Brain pericyte (primary cell): ENCODE data around the gene CDC6.

Experiments
- DNase-seq: peaks from one replicate; pipeline ENCODE4 v3.0.0-alpha.2; 2012; ENCODE audit warnings: low read depth, low spot score

The CDC6 gene

GRCh38 chr17:40322358-40323315 is 35.0 kb downstream of the CDC6 start:
- DNase-seq = no peak

GRCh38 chr17:40323391-40324381 is 36.0 kb downstream of the CDC6 start:
- no peak for DNase-seq

GRCh38 chr17:40325156-40326013 is 37.7 kb downstream of the CDC6 start:
- DNase-seq = no peak

- no peak for DNase-seq
Measured at GRCh38 chr17:40326014-40326831, 38.5 kb downstream of the CDC6 start.

- no peak for DNase-seq
Measured at GRCh38 chr17:40326832-40327199, 39.1 kb downstream of the CDC6 start.

GRCh38 chr17:40327244-40327729 is 39.6 kb downstream of the CDC6 start:
- no peak for DNase-seq

- DNase-seq = no peak
Measured at GRCh38 chr17:40327735-40328385, 40.2 kb downstream of the CDC6 start.

- no peak for DNase-seq
Measured at GRCh38 chr17:40328386-40328766, 40.7 kb downstream of the CDC6 start.

- no peak for DNase-seq
Measured at GRCh38 chr17:40329839-40330794, 42.4 kb downstream of the CDC6 start.

GRCh38 chr17:40330850-40331470 is 43.3 kb downstream of the CDC6 start:
- no peak for DNase-seq

- no peak for DNase-seq
Measured at GRCh38 chr17:40331743-40332641, 44.3 kb downstream of the CDC6 start.

GRCh38 chr17:40333781-40334448 is 46.2 kb downstream of the CDC6 start:
- no peak for DNase-seq

GRCh38 chr17:40335620-40336019 is 47.9 kb downstream of the CDC6 start:
- DNase-seq = no peak

GRCh38 chr17:40337351-40337750 is 49.7 kb downstream of the CDC6 start:
- DNase-seq = no peak

- no peak for DNase-seq
Measured at GRCh38 chr17:40338058-40338457, 50.4 kb downstream of the CDC6 start.

- DNase-seq = no peak
Measured at GRCh38 chr17:40338941-40339649, 51.4 kb downstream of the CDC6 start.
